ENCODE results near the gene SPECC1L. TPM values are rescaled to one million over a fixed set of nuclear protein-coding genes. Genes with fewer than 3 reads are reported as not detected.

The SPECC1L gene
- total RNA-seq, 1 donor from 2014 or later: 80.6 TPM

GRCh38 chr22:24416095-24416494 is 145.5 kb downstream of the SPECC1L start:
- no peak for DNase-seq (ENCODE audit: low spot score)
- TF ChIP-seq, protein P1, sequence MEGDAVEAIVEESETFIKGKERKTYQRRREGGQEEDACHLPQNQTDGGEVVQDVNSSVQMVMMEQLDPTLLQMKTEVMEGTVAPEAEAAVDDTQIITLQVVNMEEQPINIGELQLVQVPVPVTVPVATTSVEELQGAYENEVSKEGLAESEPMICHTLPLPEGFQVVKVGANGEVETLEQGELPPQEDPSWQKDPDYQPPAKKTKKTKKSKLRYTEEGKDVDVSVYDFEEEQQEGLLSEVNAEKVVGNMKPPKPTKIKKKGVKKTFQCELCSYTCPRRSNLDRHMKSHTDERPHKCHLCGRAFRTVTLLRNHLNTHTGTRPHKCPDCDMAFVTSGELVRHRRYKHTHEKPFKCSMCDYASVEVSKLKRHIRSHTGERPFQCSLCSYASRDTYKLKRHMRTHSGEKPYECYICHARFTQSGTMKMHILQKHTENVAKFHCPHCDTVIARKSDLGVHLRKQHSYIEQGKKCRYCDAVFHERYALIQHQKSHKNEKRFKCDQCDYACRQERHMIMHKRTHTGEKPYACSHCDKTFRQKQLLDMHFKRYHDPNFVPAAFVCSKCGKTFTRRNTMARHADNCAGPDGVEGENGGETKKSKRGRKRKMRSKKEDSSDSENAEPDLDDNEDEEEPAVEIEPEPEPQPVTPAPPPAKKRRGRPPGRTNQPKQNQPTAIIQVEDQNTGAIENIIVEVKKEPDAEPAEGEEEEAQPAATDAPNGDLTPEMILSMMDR (IDR thresholded peaks at IDR 0.05; ENCODE audit: unreplicated experiment): no peak
- no peak overlapping the region for H3K27ac Mint-ChIP-seq (ENCODE audit: unreplicated experiment)
- peak overlapping the region; percentile 73 for H3K4me3 Mint-ChIP-seq (ENCODE audit: unreplicated experiment)
- H3K9me3 Mint-ChIP-seq (ENCODE audit: unreplicated experiment): no peaks in the 10 kb centered on the region
- peaks cover 13% of the 10 kb centered on the region for H3K4me1 Mint-ChIP-seq (ENCODE audit: unreplicated experiment)
- peaks cover 9% of the 10 kb centered on the region for H3K27me3 Mint-ChIP-seq (ENCODE audit: unreplicated experiment)
- peaks cover 8% of the 10 kb centered on the region for H3K36me3 Mint-ChIP-seq (ENCODE audit: low read depth, unreplicated experiment)

GRCh38 chr22:24416611-24417010 is 146.0 kb downstream of the SPECC1L start:
- Mint-ChIP-seq H3K9me3 (ENCODE audit: unreplicated experiment) (no peaks in the 10 kb centered on the region), H3K27me3 (ENCODE audit: unreplicated experiment) (peaks cover 9% of the 10 kb centered on the region), H3K4me3 (ENCODE audit: unreplicated experiment) (no peak overlapping the region), H3K4me1 (ENCODE audit: unreplicated experiment) (peaks cover 17% of the 10 kb centered on the region), H3K36me3 (ENCODE audit: low read depth, unreplicated experiment) (peaks cover 8% of the 10 kb centered on the region), H3K27ac (ENCODE audit: unreplicated experiment) (no peak overlapping the region)
- TF ChIP-seq, protein P1 (IDR thresholded peaks at IDR 0.05; ENCODE audit: unreplicated experiment): no peak
- DNase-seq (ENCODE audit: low spot score): no peak

- H3K4me3 Mint-ChIP-seq (ENCODE audit: unreplicated experiment): peak overlapping the region; percentile 15
- H3K9me3 Mint-ChIP-seq (ENCODE audit: unreplicated experiment): no peaks in the 10 kb centered on the region
- DNase-seq (ENCODE audit: low spot score): no peak
- H3K27ac Mint-ChIP-seq (ENCODE audit: unreplicated experiment): no peak overlapping the region
- H3K27me3 Mint-ChIP-seq (ENCODE audit: unreplicated experiment): peaks cover 9% of the 10 kb centered on the region
- TF ChIP-seq, protein P1 (IDR thresholded peaks at IDR 0.05; ENCODE audit: unreplicated experiment): no peak
- H3K4me1 Mint-ChIP-seq (ENCODE audit: unreplicated experiment): peaks cover 20% of the 10 kb centered on the region
- H3K36me3 Mint-ChIP-seq (ENCODE audit: low read depth, unreplicated experiment): peaks cover 8% of the 10 kb centered on the region
Observed at GRCh38 chr22:24417200-24417599, 146.6 kb downstream of the SPECC1L start.

DNA sequence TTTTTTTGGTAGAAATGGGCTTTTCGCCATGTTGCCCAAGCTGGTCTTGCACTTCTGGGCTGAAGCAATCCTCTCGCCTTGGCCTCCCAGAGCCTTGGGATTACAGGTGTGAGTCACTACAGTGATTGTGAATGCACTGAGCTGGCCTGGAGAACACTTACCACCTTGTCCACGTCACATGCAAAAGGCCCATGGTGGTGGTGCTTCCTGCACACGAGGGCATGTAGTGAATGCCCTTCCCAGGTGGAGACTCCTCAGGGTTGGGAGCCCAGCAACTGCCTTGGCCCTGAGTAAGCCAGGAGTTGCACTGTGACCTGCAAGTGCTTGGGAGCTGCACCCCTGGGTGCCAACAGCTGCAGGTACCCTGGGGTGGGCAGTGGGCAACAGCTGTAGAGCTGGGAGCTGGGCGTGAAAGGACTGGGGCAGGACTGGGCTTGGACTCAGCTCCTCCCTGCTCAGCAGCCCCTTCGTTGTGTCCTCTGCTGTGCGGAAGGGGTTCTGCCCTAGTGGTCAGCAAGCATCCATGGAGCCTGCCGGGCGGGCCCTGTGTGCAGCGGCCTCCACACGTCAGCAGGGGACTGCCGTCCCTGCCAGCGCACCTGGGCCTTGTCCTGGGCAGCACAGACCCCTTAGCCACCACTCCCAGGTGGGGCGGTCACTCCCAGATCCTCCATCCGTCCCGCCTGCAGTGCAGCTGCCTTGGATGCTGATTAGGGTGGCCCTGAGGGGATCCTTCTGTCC is 147.4 kb downstream of the SPECC1L start:
- peaks cover 24% of the 10 kb centered on the region for H3K4me1 Mint-ChIP-seq (ENCODE audit: unreplicated experiment)
- TF ChIP-seq, protein P1 (IDR thresholded peaks at IDR 0.05; ENCODE audit: unreplicated experiment): no peak
- peaks cover 9% of the 10 kb centered on the region for H3K27me3 Mint-ChIP-seq (ENCODE audit: unreplicated experiment)
- H3K4me3 Mint-ChIP-seq (ENCODE audit: unreplicated experiment): no peak overlapping the region
- no peak for DNase-seq (ENCODE audit: low spot score)
- H3K9me3 Mint-ChIP-seq (ENCODE audit: unreplicated experiment): no peaks in the 10 kb centered on the region
- no peak overlapping the region for H3K27ac Mint-ChIP-seq (ENCODE audit: unreplicated experiment)
- H3K36me3 Mint-ChIP-seq (ENCODE audit: low read depth, unreplicated experiment): peaks cover 8% of the 10 kb centered on the region

GRCh38 chr22:24418786-24419474 is 148.3 kb downstream of the SPECC1L start:
- TF ChIP-seq, protein P1 (IDR thresholded peaks at IDR 0.05; ENCODE audit: unreplicated experiment): no peak
- no peak overlapping the region for H3K27ac Mint-ChIP-seq (ENCODE audit: unreplicated experiment)
- H3K9me3 Mint-ChIP-seq (ENCODE audit: unreplicated experiment): no peaks in the 10 kb centered on the region
- peaks cover 8% of the 10 kb centered on the region for H3K36me3 Mint-ChIP-seq (ENCODE audit: low read depth, unreplicated experiment)
- peaks cover 24% of the 10 kb centered on the region for H3K4me1 Mint-ChIP-seq (ENCODE audit: unreplicated experiment)
- H3K27me3 Mint-ChIP-seq (ENCODE audit: unreplicated experiment): peaks cover 11% of the 10 kb centered on the region
- no peak for DNase-seq (ENCODE audit: low spot score)
- no peak overlapping the region for H3K4me3 Mint-ChIP-seq (ENCODE audit: unreplicated experiment)

Data from endothelial cell (in vitro differentiated cells).